Erythroblast (primary cell): ENCODE results near the gene KCNMA1.

Source experiments
- DNase-seq, 2 experiments: peaks; one replicate each; lab custom pipeline; 2025; lab: John Stamatoyannopoulos, UW
- GATA1 ChIP-seq: IDR thresholded peaks from 2 replicates; pipeline ENCODE4 v1.6.1; 2011; ENCODE audit warnings: low read depth, mild to moderate bottlenecking, control low read depth, low read length, moderate library complexity
- POLR2A ChIP-seq: IDR thresholded peaks from 2 replicates; pipeline ENCODE4 v1.6.1; 2011; ENCODE audit warnings: mild to moderate bottlenecking, low read length

Gene KCNMA1

DNA sequence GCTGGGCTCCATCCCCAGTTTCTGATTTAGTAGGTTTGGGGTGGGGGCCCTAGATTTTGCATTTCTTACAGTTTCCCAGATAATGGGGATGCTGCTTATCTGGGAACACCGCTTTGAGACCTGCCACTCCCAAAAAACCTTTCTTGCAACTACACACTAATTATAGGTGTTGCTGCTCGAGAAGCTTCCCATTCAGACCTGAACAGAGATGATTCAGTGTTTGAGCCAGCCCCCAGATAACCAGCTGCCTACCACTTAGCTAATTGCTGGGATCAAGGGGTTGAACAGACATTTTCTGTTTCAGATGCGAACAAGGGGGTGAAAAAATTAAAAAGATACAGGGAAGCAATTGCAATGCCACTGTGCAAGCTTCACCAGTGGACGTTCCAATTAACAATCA is 448.5 kb downstream of the KCNMA1 start:
- no peak for DNase-seq
- TF ChIP-seq POLR2A = no peak
- no peak for TF ChIP-seq GATA1

- DNase-seq = no peak
- TF ChIP-seq POLR2A (no peak), GATA1 (no peak)
These were observed 449.1 kb downstream of the KCNMA1 start for GRCh38 chr10:77188521-77188920.

- TF ChIP-seq POLR2A (no peak), GATA1 (no peak)
- DNase-seq = no peak
These were observed 449.6 kb downstream of the KCNMA1 start for GRCh38 chr10:77188000-77188395.

DNA sequence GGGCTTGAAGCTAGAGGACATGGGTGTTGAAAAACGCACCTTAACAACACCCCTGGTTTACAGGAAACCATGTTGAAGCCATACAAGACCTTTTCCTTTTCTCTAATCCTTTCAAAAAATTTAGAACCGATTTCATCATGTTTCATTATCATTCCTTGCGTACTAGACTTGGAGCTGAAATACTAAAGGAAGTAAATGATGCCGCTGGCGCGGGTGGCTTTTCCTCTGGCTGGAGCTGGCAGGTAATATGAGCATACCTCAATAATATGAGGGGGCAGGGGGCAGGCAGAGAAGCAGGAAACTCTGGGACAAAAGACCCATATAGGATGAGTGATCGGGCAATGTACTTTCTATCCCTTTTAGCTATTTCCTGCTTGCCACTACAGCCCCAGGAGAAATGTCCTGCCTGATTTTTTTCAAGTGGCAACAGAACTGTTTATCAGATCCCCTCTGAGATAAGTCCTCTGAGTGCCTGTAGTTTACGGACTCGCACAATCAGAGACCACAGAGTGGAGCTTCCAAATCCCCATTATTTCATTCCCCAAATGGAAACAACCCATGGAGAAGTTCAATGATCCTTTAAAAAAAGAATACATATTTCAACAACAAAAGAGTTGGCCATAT is 450.1 kb downstream of the KCNMA1 start:
- TF ChIP-seq POLR2A = no peak
- TF ChIP-seq GATA1 = no peak

GRCh38 chr10:77186936-77187335 is 450.7 kb downstream of the KCNMA1 start:
- TF ChIP-seq GATA1 = no peak
- no peak for TF ChIP-seq POLR2A
- no peak for DNase-seq

More for the DNA sequence above, 450.1 kb downstream of the KCNMA1 start:
- DNase-seq = no peak

DNA sequence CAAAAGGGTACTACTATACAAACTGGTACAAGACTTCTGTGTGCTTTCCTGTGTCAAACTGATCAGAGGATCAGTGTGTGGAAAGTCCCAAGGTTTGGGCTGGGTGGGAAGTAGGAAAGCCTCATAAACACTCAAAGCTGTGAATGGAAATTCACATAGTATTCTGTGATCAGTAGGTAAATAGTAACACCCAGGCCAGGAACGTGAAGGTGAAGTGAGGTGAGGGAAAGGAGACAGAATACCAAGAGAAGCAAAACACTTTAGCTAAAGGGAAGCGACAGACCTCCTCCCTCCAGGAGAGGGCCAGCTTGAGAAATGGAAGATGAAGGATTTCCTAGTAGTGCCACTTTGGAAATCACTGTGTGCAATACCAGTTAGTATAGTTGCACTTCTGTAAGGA is 451.9 kb downstream of the KCNMA1 start:
- DNase-seq = no peak
- TF ChIP-seq GATA1 (no peak), POLR2A (no peak)

DNA sequence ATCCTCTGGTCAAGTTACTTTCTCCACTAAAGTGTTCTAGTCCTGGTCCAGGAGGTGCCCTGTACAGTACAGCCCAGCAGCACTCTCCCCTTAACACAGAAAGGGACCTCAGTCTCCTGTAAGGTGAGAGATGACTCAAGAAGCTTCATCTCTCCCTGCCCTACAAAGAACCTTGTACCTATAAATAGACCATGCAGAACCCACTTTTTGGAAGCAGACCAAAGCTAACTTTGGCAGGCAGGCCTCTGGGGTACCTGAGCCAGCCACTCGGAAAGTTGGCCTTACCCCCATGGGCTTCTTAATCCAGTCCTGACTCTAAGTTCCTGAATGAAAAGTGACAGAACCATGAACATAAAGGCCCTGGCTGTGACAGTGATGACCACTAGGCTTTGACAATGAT is 454.8 kb downstream of the KCNMA1 start:
- DNase-seq = no peak
- TF ChIP-seq GATA1 (no peak), POLR2A (no peak)

DNA sequence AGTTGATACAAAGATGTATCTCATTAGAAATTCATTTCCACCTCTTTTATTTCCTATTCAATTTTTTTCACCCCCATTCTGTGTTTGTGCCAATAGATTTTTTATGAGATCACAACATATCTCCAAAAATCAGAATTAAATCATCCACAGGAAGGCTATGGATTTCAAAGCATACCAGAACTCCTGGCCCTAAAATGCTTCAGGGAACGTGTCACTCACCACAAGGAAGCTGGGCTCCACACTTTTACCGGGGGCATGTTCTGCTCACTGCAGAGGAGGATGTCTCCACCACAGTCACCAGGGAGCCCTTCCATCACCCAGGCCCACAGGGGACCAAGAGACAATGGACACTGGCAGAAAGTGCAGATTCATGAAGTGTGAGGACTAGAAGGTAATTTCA is 456.8 kb downstream of the KCNMA1 start:
- no peak for DNase-seq
- TF ChIP-seq POLR2A = no peak
- no peak for TF ChIP-seq GATA1

DNA sequence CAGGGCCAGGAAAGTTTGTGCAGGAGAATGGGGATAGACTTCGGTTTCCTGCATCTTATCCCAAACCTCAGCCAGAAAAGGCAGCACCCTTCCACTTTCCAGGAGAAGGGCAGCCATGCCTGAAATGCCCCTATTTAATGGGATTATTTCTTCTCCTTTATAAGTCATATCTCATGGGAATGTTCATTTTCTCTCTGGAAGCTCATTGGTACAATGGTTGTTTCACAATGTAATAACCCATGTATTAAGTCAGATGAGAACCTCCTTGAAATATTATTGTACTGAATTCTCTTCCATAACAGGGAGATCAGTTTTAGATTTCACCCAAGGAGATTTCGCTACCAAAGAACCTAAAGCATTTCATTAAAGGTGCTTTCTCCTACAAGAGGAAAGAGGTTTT is 457.5 kb downstream of the KCNMA1 start:
- TF ChIP-seq POLR2A (no peak), GATA1 (no peak)
- DNase-seq = no peak

GRCh38 chr10:77179015-77179695 is 458.5 kb downstream of the KCNMA1 start:
- TF ChIP-seq GATA1 (no peak), POLR2A (no peak)
- DNase-seq = no peak

DNA sequence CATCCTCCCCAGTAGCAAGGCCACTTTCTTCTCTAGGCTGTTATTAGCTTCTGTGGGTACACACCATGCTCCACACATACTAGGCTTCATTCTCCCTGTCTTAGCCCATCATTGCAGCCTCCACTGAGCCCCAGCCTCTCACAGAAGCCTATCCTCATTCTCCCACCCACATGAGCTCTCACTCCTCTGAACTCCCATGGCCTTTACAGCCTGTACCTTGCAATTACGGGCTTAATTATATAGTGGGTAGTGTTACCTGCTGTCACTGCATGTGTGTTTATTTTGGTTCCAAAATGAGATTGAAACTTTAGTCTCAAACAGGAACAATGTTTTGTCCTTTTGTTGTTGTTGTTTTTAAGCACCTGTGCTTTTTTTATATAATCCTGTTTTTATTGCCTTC is 460.0 kb downstream of the KCNMA1 start:
- no peak for DNase-seq
- TF ChIP-seq GATA1 (no peak), POLR2A (no peak)

- TF ChIP-seq GATA1 (no peak), POLR2A (no peak)
- DNase-seq = no peak
These were observed 460.4 kb downstream of the KCNMA1 start for GRCh38 chr10:77177161-77177560.

DNA sequence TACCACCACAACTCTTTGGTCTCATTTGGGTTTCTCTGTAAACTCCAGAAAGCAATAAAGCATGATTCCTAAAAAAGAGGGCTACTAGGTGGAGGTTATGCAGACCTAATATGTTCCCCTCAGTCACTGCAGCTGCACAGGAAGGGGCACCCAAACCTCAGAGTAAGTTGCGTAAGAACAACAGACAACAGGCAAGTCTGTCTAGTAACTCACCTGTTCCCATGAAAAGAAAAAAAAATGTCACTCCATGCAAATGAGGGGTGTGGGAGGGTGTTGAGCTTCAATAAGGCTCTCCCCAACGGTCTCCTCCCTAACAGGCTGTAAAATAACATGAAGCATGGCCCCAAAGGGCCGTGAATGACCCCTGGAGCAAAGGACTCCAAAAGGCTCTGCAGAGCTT is 461.4 kb downstream of the KCNMA1 start:
- DNase-seq = no peak
- TF ChIP-seq POLR2A (no peak), GATA1 (no peak)

GRCh38 chr10:77175631-77176222 is 461.9 kb downstream of the KCNMA1 start:
- TF ChIP-seq POLR2A = no peak
- TF ChIP-seq GATA1 = no peak
- DNase-seq = no peak
